Measurements from ENCODE around the gene RAB21.
"Not testable (repeated sequence)": the region's sequence is repeated elsewhere in the genome, so short reads cannot be mapped to it uniquely, and the experiment has no call there.

Gene RAB21

GRCh38 chr12:71800177-71800576 lies 45.5 kb downstream of the RAB21 start:
- DNase-seq = no peak

GRCh38 chr12:71804505-71804904 lies 49.8 kb downstream of the RAB21 start:
- no peak for DNase-seq

- DNase-seq = no peak
Observed at GRCh38 chr12:71810921-71811320, 56.3 kb downstream of the RAB21 start.

- not testable (repeated sequence) for DNase-seq
Observed at GRCh38 chr12:71815242-71815641, 60.6 kb downstream of the RAB21 start.

- DNase-seq = not testable (repeated sequence)
Observed at GRCh38 chr12:71822088-71822487, 67.4 kb downstream of the RAB21 start.

- DNase-seq = no peak
Observed at GRCh38 chr12:71828813-71829212, 74.2 kb downstream of the RAB21 start.

- DNase-seq = no peak
Observed at GRCh38 chr12:71837356-71837755, 82.7 kb downstream of the RAB21 start.

- DNase-seq = no peak
Observed at GRCh38 chr12:71838231-71838630, 83.6 kb downstream of the RAB21 start.

- DNase-seq = no peak
Observed at GRCh38 chr12:71838676-71839075, 84.0 kb downstream of the RAB21 start.

- peak; percentile 25 for DNase-seq
Observed at GRCh38 chr12:71840231-71840847, 85.7 kb downstream of the RAB21 start.

GRCh38 chr12:71846322-71846940 lies 91.8 kb downstream of the RAB21 start:
- DNase-seq = peak; percentile 16

GRCh38 chr12:71848212-71848611 lies 93.5 kb downstream of the RAB21 start:
- no peak for DNase-seq

GRCh38 chr12:71849109-71849851 lies 94.6 kb downstream of the RAB21 start:
- DNase-seq = no peak
